GM19035 (cell line): ENCODE results near the gene DRD4.
"Not testable (repeated sequence)": the region's sequence is repeated elsewhere in the genome, so short reads cannot be mapped to it uniquely, and the experiment has no call there.

Experiments
- ATAC-seq: cut with Tn5 transposase; IDR thresholded peaks from one replicate; pipeline ENCODE4 v1.9.1; 2021; ENCODE audit not compliant: unreplicated experiment

DRD4 gene

DNA sequence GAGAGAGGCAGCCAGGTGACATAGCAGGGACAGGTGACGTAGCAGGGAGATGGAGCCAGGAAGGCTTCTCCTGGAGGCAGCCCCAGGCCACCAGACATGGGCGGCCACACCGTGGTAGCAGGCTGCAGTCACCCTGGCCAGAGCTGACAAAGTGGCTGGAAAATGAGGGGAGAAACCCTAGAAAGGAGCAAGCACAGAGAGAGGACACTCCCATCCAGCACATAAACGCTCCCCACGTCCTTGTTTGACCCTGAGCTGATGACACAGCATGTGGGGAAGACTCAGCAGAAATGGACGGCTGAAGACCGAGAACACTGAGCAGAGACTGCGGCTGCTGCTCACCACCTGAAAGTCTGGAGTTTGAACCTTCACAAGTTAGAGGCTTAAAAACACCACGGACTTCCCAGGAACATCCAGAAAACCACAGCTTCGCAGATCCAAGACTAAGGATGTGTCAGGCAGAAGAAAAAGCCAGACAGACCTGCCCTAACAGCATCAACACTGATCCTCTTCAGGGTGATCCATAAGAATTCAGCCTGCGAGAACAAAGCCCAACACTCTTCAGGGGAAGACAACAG is 28.7 kb downstream of the DRD4 start:
- ATAC-seq, result no peak

DNA sequence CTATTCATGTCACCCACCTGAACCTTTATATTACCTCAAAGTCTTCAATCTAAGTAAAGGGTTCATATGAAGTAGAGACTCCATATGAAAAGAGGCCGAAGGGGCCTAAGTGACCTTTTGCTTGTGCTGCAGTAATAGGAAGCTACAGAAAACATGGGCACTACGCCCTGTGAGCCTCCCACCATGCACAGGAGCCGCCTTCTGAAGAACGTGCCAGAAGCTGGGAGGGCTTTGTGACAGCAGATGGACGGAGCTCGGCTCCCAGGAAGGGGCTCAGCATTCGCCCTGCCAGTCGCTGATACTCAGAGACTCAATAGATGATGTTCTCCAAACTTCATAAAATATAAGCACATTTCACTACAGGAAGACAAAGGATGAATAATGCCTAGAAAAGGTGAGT is 36.8 kb downstream of the DRD4 start:
- ATAC-seq, result no peak

DNA sequence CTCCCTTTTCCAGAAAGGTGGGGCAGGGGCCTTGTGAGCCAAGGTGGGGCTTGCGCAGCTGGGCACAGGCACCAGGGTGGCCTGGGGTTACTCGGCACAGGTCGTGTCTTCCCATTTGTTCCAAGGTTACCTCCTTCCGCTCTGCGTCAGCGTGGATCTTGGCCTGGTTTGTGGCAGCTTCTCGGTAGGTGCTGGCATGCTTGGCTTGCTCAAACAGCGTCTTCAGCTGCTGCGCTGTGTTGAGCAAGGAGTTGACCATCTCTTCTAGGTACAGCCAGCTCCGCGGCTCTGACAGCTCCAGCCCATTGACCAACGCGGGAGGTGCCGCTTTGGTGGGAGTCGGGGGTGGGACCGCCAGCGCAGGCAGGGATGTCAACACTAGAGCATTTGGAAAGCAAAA is 37.3 kb downstream of the DRD4 start:
- no peak for ATAC-seq

DNA sequence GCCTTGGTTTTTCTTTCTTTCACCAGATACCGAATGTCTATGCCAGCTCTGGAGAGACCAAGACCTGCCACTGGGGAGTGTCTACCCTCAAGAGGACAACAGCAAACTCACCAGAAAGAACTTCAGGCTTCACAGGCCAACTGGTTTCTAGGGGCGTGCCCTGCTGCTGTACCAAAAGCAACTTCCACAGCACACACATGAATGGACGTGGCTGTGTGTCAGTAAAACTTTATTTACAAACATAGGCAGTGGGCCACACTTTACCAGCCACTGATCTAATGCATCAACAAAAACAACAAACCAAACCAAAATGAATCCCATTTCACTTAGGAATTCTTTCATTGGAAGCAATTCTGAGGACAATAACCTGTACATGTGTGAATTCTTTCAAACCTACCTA is 41.2 kb downstream of the DRD4 start:
- no peak for ATAC-seq

DNA sequence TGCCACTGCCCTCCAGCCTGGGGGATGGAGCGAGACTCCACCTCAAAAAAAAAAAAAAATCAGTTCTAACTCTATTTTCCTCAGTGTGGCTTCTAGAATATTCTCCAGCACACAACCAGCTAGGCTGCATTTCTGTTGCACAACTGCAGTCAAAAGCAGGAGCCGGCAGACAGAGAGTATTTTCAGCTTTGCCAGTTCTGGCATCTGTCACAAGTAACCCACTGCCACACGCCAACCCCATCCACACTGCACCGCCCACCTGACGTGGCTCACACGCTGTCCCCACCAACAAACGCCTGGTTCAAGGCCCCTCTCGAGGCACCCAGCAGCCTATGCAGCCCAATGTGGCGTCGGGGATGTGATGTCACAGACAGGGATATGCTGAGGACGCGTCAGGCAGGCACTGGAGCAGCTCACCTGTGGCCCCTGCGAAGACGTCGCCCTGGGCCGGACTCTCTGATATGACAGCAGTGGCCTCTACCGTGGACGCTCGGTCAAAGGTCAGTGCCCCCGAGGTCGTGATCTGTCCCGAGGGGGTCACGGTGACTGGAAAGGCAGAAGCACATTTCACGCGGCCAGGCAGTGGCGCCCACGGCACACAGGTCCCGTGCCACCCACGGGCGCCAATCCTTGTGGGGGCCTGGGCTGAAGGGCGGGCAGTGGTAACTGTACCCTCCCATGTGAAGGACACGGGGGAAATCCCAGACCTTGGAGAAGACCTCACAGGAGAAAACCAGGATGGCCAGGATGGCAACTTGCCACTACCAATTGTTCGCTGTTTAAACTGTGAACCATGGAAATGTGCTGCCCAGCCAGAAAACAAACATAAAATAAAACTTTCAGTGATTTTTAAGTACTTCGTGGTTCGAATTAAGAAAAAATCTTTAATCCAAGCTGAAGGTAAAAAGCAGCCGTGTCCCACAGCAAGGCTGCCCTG is 42.5 kb downstream of the DRD4 start:
- no peak for ATAC-seq

DNA sequence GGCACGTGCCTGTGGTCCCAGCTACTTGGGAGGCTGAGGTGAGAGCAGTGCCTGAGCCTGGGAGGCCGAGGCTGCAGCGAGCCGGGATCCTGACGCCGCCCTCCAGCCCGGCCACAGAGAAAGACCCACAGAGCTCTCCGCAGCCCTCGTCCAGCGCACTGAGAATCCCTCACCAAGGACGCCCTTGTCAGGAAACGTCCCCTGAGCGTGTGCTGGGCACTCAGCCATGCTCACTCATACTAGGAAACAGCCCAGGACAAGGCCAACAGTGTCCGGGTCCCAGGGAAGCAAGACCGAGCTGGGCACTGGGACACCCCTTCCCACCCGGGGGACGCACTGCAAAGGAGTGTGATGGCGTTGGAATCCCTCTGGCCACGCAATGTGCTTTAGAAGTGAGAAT is 43.4 kb downstream of the DRD4 start:
- no peak for ATAC-seq

DNA sequence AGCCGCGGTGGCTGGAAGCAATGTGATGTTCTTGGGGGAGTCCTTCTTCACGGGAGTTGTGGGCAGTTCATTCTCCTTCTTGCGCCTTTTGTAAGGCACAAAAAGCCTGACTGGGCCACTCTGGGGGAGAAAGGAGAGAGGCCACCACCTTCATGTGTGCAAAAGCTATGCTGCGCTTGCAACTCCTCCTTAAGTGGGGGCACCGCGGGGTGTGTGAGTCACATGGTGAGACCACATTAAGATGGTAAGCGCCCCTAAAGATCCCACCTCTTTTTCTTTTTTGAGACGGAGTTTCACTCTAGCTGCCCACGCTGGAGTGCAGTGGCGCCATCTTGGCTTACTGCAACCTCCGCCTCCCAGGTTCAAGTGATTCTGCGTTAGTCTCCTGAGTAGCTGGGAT is 43.9 kb downstream of the DRD4 start:
- ATAC-seq, result no peak

DNA sequence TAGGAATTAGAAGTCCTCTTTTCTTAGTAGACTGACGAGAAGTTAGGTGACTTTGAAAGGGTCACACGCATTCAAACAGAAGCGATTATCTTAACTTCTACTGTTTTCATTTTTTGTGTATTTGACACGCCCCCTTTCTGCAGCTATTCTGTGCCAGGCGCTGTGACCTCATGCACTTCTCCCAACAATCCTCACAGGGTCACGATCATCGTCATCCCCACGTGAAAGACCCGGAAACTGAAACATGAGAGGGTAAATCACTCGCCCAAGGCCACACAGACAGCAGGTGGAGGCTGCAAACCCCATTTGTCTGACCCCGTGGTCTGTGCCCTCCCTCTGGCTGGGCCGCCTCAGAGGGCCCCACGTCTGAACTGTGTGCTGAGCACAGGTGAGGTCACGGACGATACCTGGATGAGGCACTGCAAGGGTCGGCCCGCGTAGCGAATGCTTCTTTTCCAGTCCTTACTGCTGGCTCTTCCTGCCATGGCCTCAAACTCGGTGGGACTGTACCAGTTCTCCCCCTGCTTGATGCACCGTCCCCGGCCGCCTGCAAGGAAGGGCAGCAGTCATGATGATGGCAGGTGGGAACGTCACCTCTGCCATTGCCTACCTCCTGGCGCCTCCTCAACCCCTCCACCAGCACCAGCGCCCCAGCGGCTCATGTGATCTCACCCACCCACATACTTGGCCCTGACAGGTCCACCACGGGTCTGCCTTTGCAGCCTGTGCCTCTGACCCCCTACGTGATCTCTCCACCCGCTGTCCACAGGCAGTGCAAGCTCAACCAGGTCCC is 49.6 kb downstream of the DRD4 start:
- ATAC-seq, result no peak

DNA sequence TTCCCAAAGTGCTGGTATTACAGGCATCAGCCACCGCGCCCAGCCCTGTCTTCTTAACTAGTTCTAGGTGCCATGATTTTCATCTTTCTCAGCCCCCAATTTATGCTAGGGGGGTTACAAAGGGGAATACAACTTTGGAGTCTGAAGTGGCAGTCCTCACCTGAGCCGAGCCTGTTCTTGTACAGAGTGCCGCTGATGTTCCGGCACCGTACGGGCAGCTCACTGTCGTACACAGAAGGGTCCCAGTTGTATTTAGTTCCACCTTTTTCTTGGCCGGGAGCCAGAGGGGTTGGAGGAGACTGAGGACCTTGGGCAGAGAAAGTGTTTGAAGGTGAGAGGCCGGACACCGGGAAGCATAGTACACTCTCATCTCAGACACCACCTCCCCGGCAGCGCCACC is 50.7 kb downstream of the DRD4 start:
- no peak for ATAC-seq

DNA sequence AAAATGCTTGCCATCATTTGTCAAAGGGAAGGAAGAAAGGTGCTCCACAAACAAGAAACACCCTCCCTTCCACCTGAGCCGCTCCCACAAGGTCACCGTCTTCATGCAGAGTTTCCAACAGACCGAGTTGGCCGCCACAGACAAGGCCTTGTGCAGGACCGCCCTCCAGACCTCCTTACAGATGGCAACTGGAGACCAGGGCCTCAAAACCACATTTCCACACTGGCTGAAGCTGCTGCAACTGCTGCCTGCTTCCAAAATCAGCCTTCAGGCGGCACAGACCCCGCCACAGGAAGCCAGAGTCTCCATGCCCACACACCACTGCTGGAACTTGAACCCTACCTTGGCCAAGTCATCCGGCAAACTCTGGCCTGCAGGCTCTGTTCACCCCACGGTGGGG is 51.6 kb downstream of the DRD4 start:
- no peak for ATAC-seq

DNA sequence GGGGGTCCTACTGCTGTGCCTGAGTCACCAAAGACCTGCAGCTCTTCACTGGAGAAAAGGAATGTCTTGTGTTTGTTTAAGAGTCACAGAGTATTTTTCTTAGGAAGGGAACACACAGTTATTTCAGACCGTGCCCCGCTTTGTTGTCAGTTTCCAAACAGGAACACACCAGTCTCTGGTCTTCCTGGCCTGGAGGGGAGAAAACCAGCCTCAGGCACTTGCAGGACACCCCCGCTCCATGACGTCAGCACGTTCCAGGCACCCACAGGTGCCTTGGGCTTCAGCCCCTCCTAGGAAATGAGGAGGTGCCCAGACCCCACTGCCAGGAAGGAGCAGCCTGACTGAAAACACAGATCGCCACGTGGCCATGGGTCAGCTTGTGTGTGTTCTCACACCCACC is 52.6 kb downstream of the DRD4 start:
- no peak for ATAC-seq

DNA sequence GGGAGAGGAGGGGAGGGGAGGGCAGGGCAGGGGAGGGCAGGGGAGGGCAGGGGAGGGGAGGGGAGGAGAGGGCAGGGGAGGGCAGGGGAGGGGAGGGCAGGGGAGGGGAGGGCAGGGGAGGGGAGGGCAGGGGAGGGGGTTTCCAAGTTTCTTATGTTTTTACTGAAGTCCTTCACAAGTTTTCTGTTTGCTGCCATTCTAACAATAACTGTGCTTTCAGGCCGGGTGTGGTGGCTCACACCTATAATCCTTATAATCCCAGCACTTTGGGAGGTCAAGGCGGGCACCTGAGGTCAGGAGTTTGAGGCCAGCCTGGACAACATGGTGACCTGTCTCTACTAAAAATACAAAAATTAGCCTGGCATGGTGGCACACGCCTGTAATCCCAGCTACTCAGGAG is 53.2 kb downstream of the DRD4 start:
- ATAC-seq, result not testable (repeated sequence)
